H1 (cell line): ENCODE measurements around the gene PTPN2. TPM values are rescaled to one million over a fixed set of nuclear protein-coding genes. Genes with fewer than 3 reads are reported as not detected.

Source experiments
- BACH1 ChIP-seq: IDR thresholded peaks from 2 replicates; pipeline ENCODE4 v1.6.1; 2012; ENCODE audit warnings: low read length, improper control_type of control experiment
- CHD7 ChIP-seq: fragments of 300-600 bp; sonication (generic); IDR thresholded peaks from 2 replicates; pipeline ENCODE4 v1.7.1; 2012; ENCODE audit warnings: low read length, moderate library complexity, mild to moderate bottlenecking, inconsistent platforms; ENCODE audit not compliant: insufficient replicate concordance
- GABPA ChIP-seq: IDR thresholded peaks from 2 replicates; pipeline ENCODE4 v1.6.1; 2011; ENCODE audit warnings: mild to moderate bottlenecking, low read length, moderate library complexity, borderline replicate concordance; ENCODE audit not compliant: insufficient read depth
- HDAC2 ChIP-seq, 2 experiments: fragments of 300-600 bp in 1 of 2; sonication (generic) in 1 of 2; IDR thresholded peaks; 2 replicates each; pipeline ENCODE4 v1.6.1; 2011 to 2012; ENCODE audit warnings: low read depth in 2 of 2, low read length in 2 of 2, mild to moderate bottlenecking in 2 of 2, moderate library complexity in 2 of 2, borderline replicate concordance in 1 of 2, inconsistent platforms in 1 of 2
- RAD21 ChIP-seq, 2 experiments: IDR thresholded peaks in 1 of 2; conservative IDR thresholded peaks in 1 of 2; 2 replicates each; pipeline ENCODE4 v1.6.1; 2011; ENCODE audit warnings: low read depth in 2 of 2, low read length in 2 of 2, improper control_type of control experiment in 1 of 2, inconsistent platforms in 1 of 2, mild to moderate bottlenecking in 1 of 2, moderate library complexity in 1 of 2
- TCF12 ChIP-seq: IDR thresholded peaks from 2 replicates; pipeline ENCODE4 v1.6.1; 2011; ENCODE audit warnings: low read depth, mild to moderate bottlenecking, low read length
- USF2 ChIP-seq: IDR thresholded peaks from 2 replicates; pipeline ENCODE4 v1.6.1; 2011; ENCODE audit warnings: low read length, improper control_type of control experiment
- polyA plus RNA-seq, 7 experiments: library from polyadenylated mRNA; depleted of rRNA in 3 of 7; stranded (reverse) in 5 of 7; unstranded in 2 of 7; fragments of >200 nt in 5 of 7; fragments of 200-250 nt in 2 of 7; gene quantifications; 1 replicate in 5 of 7; 2 replicates in 1 of 7; 4 replicates in 1 of 7; pipeline versions ENCODE4 v1.2.1 to v1.2.3, GENCODE V29; 2011 to 2013; ENCODE audit warnings: missing spikeins in 2 of 7, mixed read lengths in 2 of 7
- total RNA-seq: library from RNA; stranded (reverse); fragmentation: NEBNext Ultra II Directional; extraction: Animal tissue kit (Norgen Biotek cat#: 25700); gene quantifications from 2 replicates; pipeline ENCODE4 v1.2.1, GENCODE V29; 2021

Gene PTPN2
- total and polyA plus RNA-seq, 2 of the 8 experiments (the other 6 are each of a cell fraction or from before 2014, with no cell fraction given) = 16.4 to 54.0 TPM

- TF ChIP-seq CHD7 (no peak), USF2 (no peak), RAD21 (IDR thresholded peaks at IDR 0.05 in 1 of 2, conservative IDR thresholded peaks at IDR 0.05 in 1 of 2; ENCODE audit: low read depth in 2 of 2, low read length in 2 of 2) (no peak), GABPA (no peak), BACH1 (no peak), HDAC2 (IDR thresholded peaks at IDR 0.05; ENCODE audit: borderline replicate concordance in 1 of 2, low read depth in 2 of 2, low read length in 2 of 2) (no peak), TCF12 (no peak)
Measured at GRCh38 chr18:12842459-12843380, 41.3 kb downstream of the PTPN2 start (continued).
